Non-pigmented ciliary epithelial cell (primary cell): ENCODE data around the gene UCHL1.
"Not testable (repeated sequence)": the region's sequence is repeated elsewhere in the genome, so short reads cannot be mapped to it uniquely, and the experiment has no call there.

Source experiments
- DNase-seq: peaks from one replicate; pipeline ENCODE4 v3.0.0-alpha.2; 2010; ENCODE audit warnings: low read depth

The UCHL1 gene

DNA sequence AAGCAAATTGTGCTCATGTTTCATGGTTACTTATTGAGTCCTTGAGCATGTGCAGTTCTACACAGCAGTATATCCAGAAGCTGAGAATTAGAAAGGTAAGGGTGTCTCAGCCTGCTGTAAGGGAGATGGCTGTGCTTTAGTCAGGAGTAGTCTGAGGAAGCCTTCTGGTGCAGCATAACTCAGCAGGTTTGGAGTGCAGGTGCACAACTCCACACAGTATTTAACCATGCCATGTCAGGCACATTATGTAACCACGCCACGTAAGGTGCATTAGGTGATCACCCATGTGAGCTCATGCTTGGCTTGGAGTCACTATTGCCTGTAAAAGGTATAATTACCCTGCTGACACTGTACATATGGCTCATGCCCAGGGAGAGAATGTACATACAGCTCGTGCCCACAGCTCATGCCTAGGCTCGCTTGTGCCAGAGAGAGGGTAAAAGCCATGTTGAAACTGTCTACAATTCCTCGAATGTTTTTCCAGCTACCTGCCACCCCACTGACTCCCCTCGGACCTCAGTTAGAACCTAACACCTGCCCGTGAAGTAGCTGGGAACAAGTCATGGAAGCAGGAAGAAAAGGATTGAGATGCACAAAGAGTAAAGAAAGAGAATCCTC, 37.8 kb downstream of the UCHL1 start:
- DNase-seq = no peak

GRCh38 chr4:41296995-41297394, 40.3 kb downstream of the UCHL1 start:
- no peak for DNase-seq

GRCh38 chr4:41297832-41298231, 41.1 kb downstream of the UCHL1 start:
- DNase-seq = no peak

DNA sequence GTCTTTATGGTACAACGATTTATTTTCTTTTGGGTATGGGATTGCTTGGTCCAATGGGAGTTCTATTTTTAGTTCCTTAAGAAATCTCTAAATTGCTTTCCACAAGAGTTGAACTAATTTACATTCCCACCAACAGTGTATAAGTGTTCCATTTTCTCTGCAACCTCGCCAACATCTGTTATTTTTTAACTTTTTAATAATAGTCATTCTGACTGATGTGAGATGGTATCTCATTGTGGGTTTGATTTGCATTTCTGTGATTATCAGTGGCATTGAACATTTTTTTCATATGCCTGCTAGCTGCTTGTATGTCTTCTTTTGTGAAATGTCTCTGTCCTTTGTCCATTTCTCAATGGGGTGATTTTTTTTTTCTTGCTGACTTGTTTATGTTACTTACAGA, 42.8 kb downstream of the UCHL1 start:
- DNase-seq = no peak

DNA sequence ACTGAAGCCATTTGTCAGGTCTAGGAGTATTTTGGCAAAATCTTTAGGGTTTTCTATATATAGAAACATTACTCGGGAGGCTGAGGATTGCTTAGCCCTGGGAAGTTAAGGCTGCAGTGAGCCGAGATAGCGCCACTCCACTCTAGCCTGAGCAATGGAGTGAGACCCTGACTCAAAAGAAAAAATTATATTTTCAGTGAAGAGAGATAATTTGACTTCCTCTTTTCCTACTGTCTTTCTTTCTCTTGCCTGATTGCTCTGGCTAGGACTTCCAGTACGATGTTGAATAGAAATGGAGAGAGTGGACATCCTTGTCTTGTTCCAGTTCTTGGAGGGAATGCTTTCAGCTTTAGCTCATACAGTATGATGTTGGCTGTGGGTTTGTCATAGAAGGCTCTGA, 44.4 kb downstream of the UCHL1 start:
- no peak for DNase-seq

GRCh38 chr4:41303372-41304118, 46.8 kb downstream of the UCHL1 start:
- no peak for DNase-seq

- no peak for DNase-seq
Measured at GRCh38 chr4:41304221-41304620, 47.5 kb downstream of the UCHL1 start.

- DNase-seq = no peak
Measured at GRCh38 chr4:41305476-41305875, 48.7 kb downstream of the UCHL1 start.

DNA sequence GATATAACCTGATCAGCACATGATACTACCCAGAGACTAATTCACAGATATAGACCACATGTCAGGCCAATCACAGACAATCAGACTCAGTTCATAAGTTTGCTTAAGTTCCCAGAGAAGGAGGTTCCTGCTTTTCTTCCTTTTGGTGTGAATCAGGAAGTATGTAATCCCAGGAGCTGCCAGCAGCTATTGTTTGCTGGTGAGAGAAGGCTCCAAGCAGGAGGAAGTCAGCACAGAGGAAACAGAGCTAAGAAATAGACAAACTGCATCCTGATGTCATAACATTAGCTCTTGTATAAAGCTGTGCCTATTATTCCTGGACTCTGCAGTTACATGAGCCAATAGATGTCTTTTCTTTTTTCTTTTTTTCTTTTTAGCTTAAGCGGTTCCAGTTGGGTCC, 50.9 kb downstream of the UCHL1 start:
- DNase-seq = no peak

DNA sequence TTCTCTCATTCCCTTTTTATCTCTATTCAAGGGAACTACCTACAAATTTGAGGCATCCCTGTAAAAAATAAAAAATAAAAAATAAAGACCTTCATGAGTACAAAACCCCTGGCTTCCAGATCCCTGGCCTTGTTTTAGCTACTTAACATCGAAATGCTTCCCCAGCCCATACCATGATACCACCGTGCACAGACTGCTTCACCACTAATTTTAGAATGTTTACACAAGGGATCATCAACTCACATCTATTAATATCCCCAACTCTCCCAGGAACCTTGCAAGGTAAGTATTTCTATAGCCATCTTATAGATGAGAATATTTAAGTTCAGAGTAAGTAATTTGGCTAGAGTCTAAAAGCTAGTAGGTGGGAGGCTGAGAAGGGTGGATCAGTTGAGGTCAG, 51.7 kb downstream of the UCHL1 start:
- no peak for DNase-seq

DNA sequence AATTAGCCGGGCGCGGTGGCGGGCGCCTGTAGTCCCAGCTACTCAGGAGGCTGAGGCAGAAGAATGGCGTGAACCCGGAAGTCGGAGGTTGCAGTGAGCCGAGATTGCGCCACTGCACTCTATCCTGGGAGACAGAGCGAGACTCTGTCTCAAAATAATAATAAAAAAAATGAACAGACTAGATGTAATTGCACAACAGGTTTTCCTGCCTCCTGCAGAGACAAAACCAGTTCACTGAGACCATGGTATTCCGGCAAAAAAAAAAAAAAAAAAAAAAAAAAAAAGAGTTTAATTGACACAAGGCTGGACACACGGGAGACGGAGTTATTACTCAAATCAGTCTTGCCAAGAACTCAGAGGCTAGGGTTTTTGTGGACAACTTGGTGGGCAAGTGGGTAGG, 58.7 kb downstream of the UCHL1 start:
- not testable (repeated sequence) for DNase-seq

DNA sequence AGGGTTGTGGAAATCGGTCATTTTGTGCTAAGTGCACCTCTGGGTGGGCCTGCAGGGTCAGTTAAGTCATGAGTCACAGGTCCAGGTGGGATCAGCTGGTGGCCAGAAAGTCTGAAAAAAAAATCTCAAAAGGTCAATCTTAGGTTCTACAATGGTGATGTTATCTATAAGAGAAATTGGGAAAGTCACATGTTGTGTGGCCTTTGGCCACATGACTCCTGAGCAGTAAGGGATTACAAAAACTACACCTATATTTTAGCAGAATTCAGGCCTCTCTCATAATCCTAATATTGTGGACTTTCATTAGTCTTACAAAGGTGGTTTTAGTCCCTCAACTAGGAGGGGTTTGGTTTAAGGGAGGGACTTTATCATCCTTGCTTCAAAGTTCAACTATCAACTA, 59.1 kb downstream of the UCHL1 start:
- no peak for DNase-seq
